Activated naive CD4-positive, alpha-beta T cell treated with anti-CD3 and anti-CD28 coated beads for 36 hours (primary cell): ENCODE results near the gene PTGES3. TPM values are rescaled to one million over a fixed set of nuclear protein-coding genes. Genes with fewer than 3 reads are reported as not detected.

Experiments
- CTCF ChIA-PET: fragments of 350-600 bp; sonication (Branson Sonifier 250); formaldehyde crosslinking; loops from one replicate; lab custom pipeline; 2021; ENCODE audit warnings: antibody characterized with exemption; lab: Charles Lee
- DNase-seq: peaks from one replicate; pipeline ENCODE4 v3.0.0-alpha.2; 2020
- H3K27ac Mint-ChIP-seq: one replicate; pipeline ENCODE4 v1.8.0; 2021; ENCODE audit warnings: mild to moderate bottlenecking, mixed read lengths
- H3K27me3 Mint-ChIP-seq: one replicate; pipeline ENCODE4 v1.8.0; 2021; ENCODE audit warnings: low read depth, mixed read lengths
- H3K36me3 Mint-ChIP-seq: one replicate; pipeline ENCODE4 v1.8.0; 2021; ENCODE audit warnings: low read depth, mixed read lengths
- H3K4me1 Mint-ChIP-seq: one replicate; pipeline ENCODE4 v1.8.0; 2021; ENCODE audit warnings: low read depth, mixed read lengths
- H3K4me3 Mint-ChIP-seq: one replicate; pipeline ENCODE4 v1.8.0; 2021; ENCODE audit warnings: mild to moderate bottlenecking, moderate library complexity, mixed read lengths
- H3K9me3 Mint-ChIP-seq: one replicate; pipeline ENCODE4 v1.8.0; 2021; ENCODE audit warnings: mixed read lengths
- intact Hi-C: fragments of 100-400 bp; cut with micrococcal nuclease; formaldehyde crosslinking; loops from one replicate; pipeline ENCODE4 v1.15.1; 2023
- total RNA-seq, 2 experiments: library from RNA; stranded (reverse); gene quantifications; one replicate each; pipeline ENCODE4 v1.2.3, GENCODE V29; 2021

The PTGES3 gene
- total RNA-seq, 2 experiments from 2014 or later, result 289 to 293 TPM

DNA sequence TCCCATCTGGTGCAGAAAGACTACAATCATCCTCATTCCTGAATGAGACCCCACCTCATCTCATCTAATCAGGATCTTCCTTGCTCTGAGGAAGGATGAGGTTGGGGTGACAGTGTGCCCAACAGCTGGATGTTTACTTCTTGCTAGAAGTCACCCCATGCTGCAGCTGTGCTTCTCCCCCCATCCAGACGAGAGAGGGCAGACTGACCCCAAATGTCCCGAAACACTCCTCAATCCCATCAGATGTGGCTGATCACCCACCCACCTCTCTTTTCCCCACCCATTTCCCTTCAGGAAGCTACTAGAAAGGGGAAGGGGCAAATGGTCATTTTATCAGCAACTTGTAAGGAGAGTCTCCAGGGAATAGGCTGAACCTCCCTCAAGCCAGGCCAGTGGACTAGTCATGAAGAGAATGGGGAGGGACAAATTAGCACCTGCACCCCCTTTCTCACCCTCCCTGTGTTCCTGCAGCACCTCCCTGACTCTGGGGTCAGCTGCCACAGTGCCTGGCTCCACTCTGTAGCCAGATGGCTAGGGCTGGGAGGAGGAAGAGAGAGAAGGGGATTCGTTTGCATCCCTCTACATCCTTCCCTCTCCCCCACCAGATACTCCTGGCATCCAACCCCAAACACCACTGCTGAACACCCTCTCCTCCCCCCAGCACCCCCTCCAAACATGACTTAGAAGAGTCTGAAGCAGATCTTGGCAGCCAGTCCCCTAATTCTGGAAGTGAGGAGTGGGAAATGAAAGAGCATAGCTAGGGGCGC is 55.2 kb downstream of the PTGES3 start:
- H3K27ac Mint-ChIP-seq, result peak overlapping the region; percentile 19
- DNase-seq, result no peak
- H3K9me3 Mint-ChIP-seq, result no peaks in the 10 kb centered on the region
- CTCF ChIA-PET, result interaction anchor here (0.5 kb wide), 1 partner anchor 9 kb away, joined by 3 read pairs; no protein-coding TSS in a partner anchor
- H3K27me3 Mint-ChIP-seq, result no peaks in the 10 kb centered on the region
- H3K4me1 Mint-ChIP-seq, result peaks cover 77% of the 10 kb centered on the region
- H3K4me3 Mint-ChIP-seq, result peak overlapping the region; percentile 36
- peaks cover 11% of the 10 kb centered on the region for H3K36me3 Mint-ChIP-seq
- intact Hi-C loops, result loop anchor here (2.0 kb wide), 1 partner anchor 704 kb away; no protein-coding TSS in a partner anchor

DNA sequence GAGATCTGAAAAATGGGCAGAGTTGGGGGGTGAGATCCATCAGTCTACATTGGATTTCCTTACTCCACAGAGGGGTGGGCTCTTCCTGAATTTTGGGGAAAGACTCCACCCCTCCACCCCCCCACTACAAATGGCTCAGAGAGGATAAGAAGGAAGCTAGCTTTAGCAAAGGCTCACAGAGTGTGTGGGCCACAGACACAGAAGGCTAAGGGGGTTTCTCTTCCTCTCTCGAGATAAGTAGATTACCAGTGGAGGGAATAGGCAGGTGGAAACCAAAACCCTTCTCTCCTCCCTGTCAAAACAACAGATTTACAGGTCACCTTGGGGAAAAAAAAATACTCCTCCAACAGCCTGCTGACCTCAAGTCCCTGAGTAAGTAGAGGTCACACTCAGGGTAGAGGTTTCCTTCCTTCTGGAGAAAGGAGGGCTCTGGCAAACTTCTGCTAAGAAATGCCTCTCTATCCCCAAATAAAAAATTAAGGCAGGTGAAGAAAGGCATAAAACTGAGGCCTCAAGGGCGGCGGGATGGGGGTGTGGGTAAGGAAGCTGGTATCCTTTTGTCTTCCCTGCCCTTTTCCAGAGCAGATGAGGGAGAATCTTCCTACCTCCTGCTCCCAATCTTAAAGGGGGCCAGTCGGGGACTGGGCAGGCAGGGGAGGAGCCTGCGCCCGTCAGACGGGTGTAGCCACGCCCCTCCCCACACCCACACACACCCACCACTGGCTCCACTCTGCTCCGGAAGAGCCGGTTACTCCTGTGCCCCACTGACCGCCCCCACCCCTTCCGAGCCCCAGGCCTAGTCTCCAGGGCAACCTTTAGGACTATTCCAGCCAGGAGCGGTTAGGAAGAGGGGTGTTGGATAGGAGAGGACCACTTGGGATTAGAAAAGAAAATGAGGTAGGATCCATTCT is 56.0 kb downstream of the PTGES3 start:
- Mint-ChIP-seq H3K9me3 (no peaks in the 10 kb centered on the region), H3K36me3 (peaks cover 7% of the 10 kb centered on the region), H3K4me1 (peaks cover 78% of the 10 kb centered on the region), H3K27me3 (no peaks in the 10 kb centered on the region), H3K4me3 (peak overlapping the region; percentile 36), H3K27ac (peak overlapping the region; percentile 68)
- CTCF ChIA-PET, result interaction anchor here (0.5 to 0.6 kb wide), 2 partner anchors 10 to 631 kb away, joined by 3 to 6 read pairs; no protein-coding TSS in a partner anchor
- intact Hi-C loops, result loop anchor here (2.0 kb wide), 1 partner anchor 703 kb away; no protein-coding TSS in a partner anchor
- peak; percentile 49 for DNase-seq

DNA sequence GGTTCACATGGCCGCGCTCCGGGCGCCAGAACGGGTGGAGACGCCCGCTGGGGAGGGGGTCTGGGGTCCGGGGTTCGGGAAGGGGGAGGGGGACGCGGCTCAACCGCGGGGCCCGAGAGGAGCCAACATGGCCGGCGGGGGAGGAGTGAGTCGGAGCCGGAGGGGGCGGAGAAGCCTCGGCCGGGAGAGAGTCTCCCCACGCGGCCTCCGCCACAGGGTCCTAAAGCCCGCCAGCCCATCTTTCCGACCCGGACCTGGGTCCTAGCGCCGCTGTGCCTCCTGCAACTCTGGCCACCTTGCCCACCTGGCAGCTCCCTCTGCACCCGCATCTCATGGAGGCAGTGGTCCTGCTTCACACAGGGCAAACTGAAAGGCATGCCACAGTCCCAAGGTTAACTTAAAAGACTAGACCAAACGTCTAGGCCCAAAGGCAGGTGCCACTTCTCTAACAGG is 57.9 kb downstream of the PTGES3 start, which contains the start of gene BAZ2A:
Gene BAZ2A (minus strand): TSS at position 147 of the 453 bp plus-strand sequence. CDS start 12,796 bp downstream, outside the sequence.
- H3K36me3 Mint-ChIP-seq, result peaks cover 9% of the 10 kb centered on the region
- H3K4me3 Mint-ChIP-seq, result peak within 1 kb of the TSS; percentile 98
- CTCF ChIA-PET, result interaction anchor here (0.5 to 0.6 kb wide), 3 partner anchors 50 to 125 kb away, joined by 3 read pairs; no protein-coding TSS in a partner anchor
- H3K4me1 Mint-ChIP-seq, result peaks cover 79% of the 10 kb centered on the region
- intact Hi-C loops, result loop anchor here (1.0 kb wide), 3 partner anchors 54 to 109 kb away; partner anchors contain the start of genes PTGES3 and RBMS2
- no peaks in the 10 kb centered on the region for H3K9me3 Mint-ChIP-seq
- H3K27ac Mint-ChIP-seq, result peak within 1 kb of the TSS; percentile 94
- no peaks in the 10 kb centered on the region for H3K27me3 Mint-ChIP-seq
- DNase-seq, result peak; percentile 93

DNA sequence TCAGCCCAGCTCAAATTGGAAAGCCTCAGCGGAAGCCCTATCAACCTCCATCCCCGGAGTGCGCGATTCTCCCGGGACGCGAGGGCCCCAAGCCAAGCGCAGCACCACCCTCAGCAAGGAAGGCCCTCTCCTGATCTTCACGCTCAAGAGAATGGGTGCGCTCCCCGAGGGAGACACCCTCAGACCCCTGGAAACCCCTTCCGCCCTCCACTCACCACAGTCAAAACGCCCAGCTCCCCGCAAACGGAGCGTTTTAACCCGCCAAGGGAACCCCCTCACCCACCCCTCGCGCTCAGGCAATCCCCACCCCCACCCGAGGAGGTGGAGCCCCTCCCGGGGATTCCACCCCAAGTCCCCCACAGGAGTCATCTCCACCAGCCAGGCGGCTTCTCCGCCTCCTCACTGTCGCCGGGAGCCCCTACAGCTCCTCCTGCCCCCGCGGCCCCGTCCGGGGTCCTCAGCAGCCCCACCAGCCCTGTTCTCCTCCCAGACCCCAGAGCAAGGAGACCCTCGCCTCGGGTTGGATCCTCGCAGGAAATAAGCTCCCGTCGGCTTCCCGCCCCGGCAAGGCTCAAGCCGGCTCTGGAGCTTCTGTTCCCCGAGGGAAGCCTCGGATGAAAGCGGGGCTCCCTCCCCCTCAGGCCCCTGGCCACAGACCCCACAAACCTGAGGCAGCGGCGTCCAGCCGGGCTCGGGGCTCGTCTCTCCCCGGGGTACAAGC is 58.5 kb downstream of the PTGES3 start:
- CTCF ChIA-PET, result interaction anchor here (0.5 to 1.5 kb wide), 5 partner anchors 29 to 552 kb away, joined by 3 to 4 read pairs (median 3); no protein-coding TSS in a partner anchor
- peak; percentile 75 for DNase-seq
- Mint-ChIP-seq H3K36me3 (peaks cover 9% of the 10 kb centered on the region), H3K27me3 (no peaks in the 10 kb centered on the region), H3K27ac (peak overlapping the region; percentile 94), H3K4me3 (peak overlapping the region; percentile 98), H3K4me1 (peaks cover 79% of the 10 kb centered on the region), H3K9me3 (no peaks in the 10 kb centered on the region)
- intact Hi-C loops, result loop anchor here (1.0 kb wide), 4 partner anchors 8 to 108 kb away; partner anchors contain the start of genes PTGES3 and RBMS2

DNA sequence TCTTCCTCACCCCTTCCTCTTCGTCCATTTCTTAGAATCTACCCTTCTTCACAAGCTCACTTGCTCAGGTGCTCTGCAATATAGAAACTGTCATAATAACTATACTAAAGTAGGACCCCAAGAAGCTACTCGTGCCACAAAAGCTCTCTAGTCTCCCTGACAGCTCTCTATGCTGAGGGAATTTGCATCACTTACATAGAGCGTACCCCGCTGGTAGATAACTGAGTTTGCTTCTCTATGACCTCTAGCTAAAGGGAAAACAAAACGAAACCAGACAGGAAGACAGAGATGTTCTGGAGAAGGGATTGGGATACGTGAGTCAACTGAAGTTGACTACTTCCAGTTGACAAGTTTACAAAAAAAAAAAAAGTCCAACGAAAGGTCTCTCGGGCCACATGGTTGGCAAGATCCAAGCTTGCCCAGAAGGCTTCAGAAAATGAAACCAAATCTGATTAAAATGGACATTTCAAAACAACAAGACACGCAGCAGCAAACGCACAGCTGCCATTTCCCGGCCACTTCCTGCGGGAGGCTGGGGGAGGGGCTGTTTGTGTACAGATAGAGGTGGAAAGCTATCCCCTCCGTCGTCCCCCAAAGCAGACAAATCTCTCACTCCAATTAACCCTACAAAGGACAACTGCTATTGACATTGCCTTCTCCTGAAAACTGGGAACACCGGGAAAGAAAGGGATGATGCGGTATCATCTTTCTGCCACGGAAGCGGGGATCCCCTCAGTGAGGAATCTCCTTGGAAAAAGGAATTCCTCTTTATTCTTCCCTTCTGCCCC is 59.2 kb downstream of the PTGES3 start:
- intact Hi-C loops, result loop anchor here (1.0 kb wide), 2 partner anchors 7 to 8 kb away; no protein-coding TSS in a partner anchor
- H3K4me3 Mint-ChIP-seq, result peak overlapping the region; percentile 98
- H3K4me1 Mint-ChIP-seq, result peaks cover 79% of the 10 kb centered on the region
- CTCF ChIA-PET, result interaction anchor here (0.5 to 1.6 kb wide), 9 partner anchors 8 to 553 kb away, joined by 3 to 10 read pairs (median 3); no protein-coding TSS in a partner anchor
- no peaks in the 10 kb centered on the region for H3K27me3 Mint-ChIP-seq
- no peaks in the 10 kb centered on the region for H3K9me3 Mint-ChIP-seq
- DNase-seq, result peak; percentile 80
- peaks cover 9% of the 10 kb centered on the region for H3K36me3 Mint-ChIP-seq
- peak overlapping the region; percentile 94 for H3K27ac Mint-ChIP-seq

DNA sequence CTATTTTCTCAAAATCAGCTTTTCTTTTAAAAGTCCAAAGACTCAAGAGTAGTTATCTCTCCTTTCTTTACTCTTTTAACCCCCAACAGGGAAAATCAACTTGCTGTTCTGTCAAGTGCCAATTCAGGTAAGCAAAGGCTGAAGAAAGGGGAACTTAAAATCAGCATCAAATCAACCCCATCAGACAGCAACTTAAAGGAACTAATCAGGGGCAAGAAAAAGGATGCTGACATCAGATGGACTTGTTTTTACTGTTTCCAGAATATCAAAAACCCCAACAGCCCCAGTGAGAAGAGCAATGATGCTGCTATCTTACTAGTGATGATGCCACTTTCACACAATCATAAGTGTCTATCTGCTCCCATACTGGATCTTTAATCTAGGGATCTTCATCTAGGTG is 61.4 kb downstream of the PTGES3 start:
- peak overlapping the region; percentile 80 for H3K27ac Mint-ChIP-seq
- no peaks in the 10 kb centered on the region for H3K9me3 Mint-ChIP-seq
- H3K4me1 Mint-ChIP-seq, result peaks cover 70% of the 10 kb centered on the region
- no peak overlapping the region for H3K4me3 Mint-ChIP-seq
- intact Hi-C loops, result no loop called here
- no peak for DNase-seq
- H3K36me3 Mint-ChIP-seq, result peaks cover 12% of the 10 kb centered on the region
- CTCF ChIA-PET, result interaction anchor here (0.5 to 0.9 kb wide), 3 partner anchors 9 to 112 kb away, joined by 3 to 8 read pairs (median 4); no protein-coding TSS in a partner anchor
- no peaks in the 10 kb centered on the region for H3K27me3 Mint-ChIP-seq

DNA sequence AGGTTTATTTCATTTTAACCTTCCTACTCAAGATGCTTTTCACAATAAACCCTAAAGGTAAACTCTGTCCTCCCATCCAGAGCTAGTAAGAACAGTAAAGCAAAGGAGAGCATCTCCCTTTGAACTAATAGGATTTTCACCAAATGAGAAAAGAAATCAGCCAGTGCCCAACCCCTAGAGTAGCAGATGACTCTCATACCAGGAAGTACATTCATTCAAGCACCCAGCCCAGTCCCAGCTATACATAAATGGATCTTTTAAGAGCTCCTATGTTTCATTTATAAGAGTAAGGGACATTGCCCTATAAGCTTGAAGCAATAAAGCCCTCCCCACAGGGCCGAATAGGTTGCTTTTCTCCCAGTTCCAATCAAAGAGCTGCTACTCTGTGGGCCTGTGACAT is 65.5 kb downstream of the PTGES3 start:
- DNase-seq, result peak; percentile 27
- Mint-ChIP-seq H3K36me3 (peaks cover 14% of the 10 kb centered on the region), H3K9me3 (no peaks in the 10 kb centered on the region), H3K4me1 (peaks cover 55% of the 10 kb centered on the region), H3K4me3 (no peak overlapping the region), H3K27ac (no peak overlapping the region), H3K27me3 (no peaks in the 10 kb centered on the region)
- CTCF ChIA-PET, result interaction anchor here (0.6 to 3.0 kb wide), 6 partner anchors 11 to 685 kb away, joined by 3 to 27 read pairs (median 4); no protein-coding TSS in a partner anchor
- intact Hi-C loops, result no loop called here

DNA sequence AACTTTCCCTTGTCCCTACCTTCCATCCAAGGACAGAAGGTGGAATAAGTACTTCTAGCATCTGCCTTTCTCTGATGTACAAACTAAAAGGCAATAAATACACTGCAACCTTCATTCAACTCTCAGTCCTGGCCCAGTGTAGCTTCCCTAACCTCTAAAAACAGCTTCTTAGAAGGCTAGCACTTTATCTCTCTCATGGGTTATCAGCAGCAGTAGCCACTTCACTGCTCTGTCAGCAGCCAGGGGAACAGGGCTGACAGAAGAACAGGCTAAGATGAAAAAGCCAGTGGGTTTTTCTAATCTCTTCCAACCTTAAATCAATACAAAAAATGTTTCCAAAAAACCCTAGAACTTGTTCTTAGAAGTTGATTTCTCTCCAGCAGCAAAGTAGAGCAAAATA is 71.2 kb downstream of the PTGES3 start:
- CTCF ChIA-PET, result interaction anchor here (0.9 to 1.4 kb wide), 2 partner anchors 11 to 19 kb away, joined by 3 to 4 read pairs; no protein-coding TSS in a partner anchor
- H3K36me3 Mint-ChIP-seq, result peaks cover 33% of the 10 kb centered on the region
- DNase-seq, result no peak
- no peaks in the 10 kb centered on the region for H3K27me3 Mint-ChIP-seq
- peaks cover 16% of the 10 kb centered on the region for H3K4me1 Mint-ChIP-seq
- intact Hi-C loops, result no loop called here
- H3K27ac Mint-ChIP-seq, result peak overlapping the region; percentile 53
- H3K4me3 Mint-ChIP-seq, result no peak overlapping the region
- H3K9me3 Mint-ChIP-seq, result no peaks in the 10 kb centered on the region

DNA sequence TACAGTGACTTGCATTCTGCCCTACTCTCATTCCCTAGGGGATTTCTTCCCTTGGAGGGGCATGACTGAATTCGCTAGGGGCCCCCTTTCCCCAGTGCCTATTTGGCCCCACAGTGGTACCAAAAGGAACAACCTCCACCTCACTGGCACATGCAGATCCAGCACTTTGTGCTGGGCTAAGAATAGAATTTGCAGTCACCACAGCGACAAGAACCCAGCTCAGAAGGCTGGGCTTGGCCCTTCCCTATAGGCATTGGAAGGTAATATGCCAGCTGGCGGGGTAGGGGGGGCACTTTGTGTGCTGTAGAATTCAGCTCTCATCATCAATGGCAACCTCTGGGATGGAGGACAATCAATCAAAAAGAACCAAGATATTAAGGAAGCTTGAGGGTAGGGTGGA is 71.8 kb downstream of the PTGES3 start:
- no peak overlapping the region for H3K27ac Mint-ChIP-seq
- H3K4me3 Mint-ChIP-seq, result no peak overlapping the region
- DNase-seq, result no peak
- CTCF ChIA-PET, result interaction anchor here (0.9 to 1.4 kb wide), 2 partner anchors 12 to 20 kb away, joined by 3 to 4 read pairs; no protein-coding TSS in a partner anchor
- intact Hi-C loops, result no loop called here
- H3K4me1 Mint-ChIP-seq, result peaks cover 15% of the 10 kb centered on the region
- no peaks in the 10 kb centered on the region for H3K27me3 Mint-ChIP-seq
- H3K9me3 Mint-ChIP-seq, result no peaks in the 10 kb centered on the region
- peaks cover 39% of the 10 kb centered on the region for H3K36me3 Mint-ChIP-seq

DNA sequence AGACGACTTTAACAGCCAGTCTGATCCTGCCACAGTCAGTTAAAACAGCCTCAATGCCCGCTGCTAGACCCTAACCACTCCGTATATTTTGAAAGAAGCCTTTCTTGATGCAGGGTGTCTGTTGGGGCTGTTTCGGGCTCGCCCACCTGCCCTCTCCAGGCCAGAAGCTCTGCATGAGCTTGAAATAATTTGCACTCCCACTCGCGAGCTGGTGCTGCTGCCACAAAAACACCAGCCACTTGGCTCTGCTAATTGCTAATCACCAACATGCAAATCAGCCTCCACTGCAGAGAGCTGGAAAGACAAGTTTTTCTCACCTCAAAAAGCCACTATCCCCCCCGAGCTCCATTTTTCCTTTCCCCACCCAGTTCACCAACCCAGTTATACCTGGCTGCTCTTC is 73.5 kb downstream of the PTGES3 start:
- DNase-seq, result no peak
- H3K4me3 Mint-ChIP-seq, result no peak overlapping the region
- CTCF ChIA-PET, result interaction anchor here (0.6 to 1.3 kb wide), 3 partner anchors 13 to 613 kb away, joined by 3 to 4 read pairs (median 3); no protein-coding TSS in a partner anchor
- peaks cover 48% of the 10 kb centered on the region for H3K36me3 Mint-ChIP-seq
- H3K9me3 Mint-ChIP-seq, result no peaks in the 10 kb centered on the region
- no peaks in the 10 kb centered on the region for H3K27me3 Mint-ChIP-seq
- intact Hi-C loops, result no loop called here
- H3K4me1 Mint-ChIP-seq, result peaks cover 6% of the 10 kb centered on the region
- no peak overlapping the region for H3K27ac Mint-ChIP-seq
